K562 (cell line): ENCODE measurements around the gene NEDD4L.

ENCODE experiments used
- CTCF ChIP-seq, 3 experiments: IDR thresholded peaks in 2 of 3; conservative IDR thresholded peaks in 1 of 3; 2 replicates each; pipeline ENCODE4 v1.5.1; 2011 to 2012; ENCODE audit warnings: low read length in 3 of 3, mild to moderate bottlenecking in 3 of 3, control low read depth in 2 of 3, improper control_type of control experiment in 1 of 3, inconsistent platforms in 1 of 3, low read depth in 1 of 3, mixed read lengths in 1 of 3, moderate library complexity in 1 of 3; ENCODE audit not compliant: insufficient read depth in 2 of 3
- LEF1 ChIP-seq: fragments of 450-650 bp; IDR thresholded peaks from 2 replicates; pipeline ENCODE4 v1.6.1; 2016; ENCODE audit warnings: mild to moderate bottlenecking
- MLX ChIP-seq, 2 experiments: fragments of 450-650 bp in 1 of 2; sonication (generic) in 1 of 2; formaldehyde crosslinking; conservative IDR thresholded peaks; 2 replicates each; pipeline versions ENCODE4 v1.4.0 to v1.8.1; 2020 to 2022; ENCODE audit warnings: mild to moderate bottlenecking in 1 of 2, missing genetic modification reagents in 1 of 2
- NRF1 ChIP-seq, 2 experiments: fragments of 450-650 bp; IDR thresholded peaks in 1 of 2; conservative IDR thresholded peaks in 1 of 2; 2 replicates each; pipeline ENCODE4 v1.6.1; 2014; ENCODE audit warnings: mild to moderate bottlenecking in 2 of 2
- OTX1 ChIP-seq: fragments of 450-650 bp; formaldehyde crosslinking; IDR thresholded peaks from 2 replicates; pipeline ENCODE4 v1.4.0; 2022; ENCODE audit warnings: mild to moderate bottlenecking
- STAT5B ChIP-seq: fragments of 250-450 bp; sonication (Bioruptor Pico); IDR thresholded peaks from 2 replicates; pipeline ENCODE4 v1.8.0; 2021; ENCODE audit warnings: mild to moderate bottlenecking, inconsistent platforms
- ZEB2 ChIP-seq: fragments of 450-650 bp; IDR thresholded peaks from 2 replicates; pipeline ENCODE4 v1.6.1; 2016

GRCh38 chr18:58418361-58418760 lies 374.3 kb downstream of the NEDD4L start:
- TF ChIP-seq STAT5B (CRISPR knock-in tag), result no peak
- no peak for TF ChIP-seq ZEB2
- no peak for TF ChIP-seq MLX (CRISPR knock-in tag; conservative IDR thresholded peaks at IDR 0.05)
- no peak for TF ChIP-seq OTX1
- TF ChIP-seq LEF1, result no peak
- TF ChIP-seq CTCF (IDR thresholded peaks at IDR 0.05 in 2 of 3, conservative IDR thresholded peaks at IDR 0.05 in 1 of 3; ENCODE audit: insufficient read depth in 2 of 3, low read depth in 1 of 3, low read length in 3 of 3), result no peak
- no peak for TF ChIP-seq NRF1 (conservative IDR thresholded peaks at IDR 0.05 in 1 of 2, IDR thresholded peaks at IDR 0.05 in 1 of 2)
